Endodermal cell (in vitro differentiated cells): ENCODE results near the gene BACH2. TPM values are rescaled to one million over a fixed set of nuclear protein-coding genes. Genes with fewer than 3 reads are reported as not detected.

Experiments
- DNase-seq: peaks from one replicate; pipeline ENCODE4 v3.0.0-alpha.2; 2017
- H3K27ac ChIP-seq: 2 replicates; pipeline ENCODE4 v1.5.1; 2013; ENCODE audit warnings: mild to moderate bottlenecking, low read depth, low read length, moderate library complexity
- H3K27me3 ChIP-seq: 2 replicates; pipeline ENCODE4 v1.6.1; 2013; ENCODE audit warnings: mild to moderate bottlenecking, low read length, moderate library complexity; ENCODE audit not compliant: insufficient read depth, control insufficient read depth, poor library complexity, severe bottlenecking
- H3K36me3 ChIP-seq: 2 replicates; pipeline ENCODE4 v1.7.0; 2013; ENCODE audit warnings: mild to moderate bottlenecking, low read length, moderate library complexity; ENCODE audit not compliant: control insufficient read depth, insufficient read depth
- H3K4me1 ChIP-seq: one replicate; pipeline ENCODE4 v1.7.0; 2013; ENCODE audit warnings: low read length; ENCODE audit not compliant: control insufficient read depth, insufficient read depth
- H3K4me3 ChIP-seq: 2 replicates; pipeline ENCODE4 v1.5.1; 2013; ENCODE audit warnings: mild to moderate bottlenecking, low read length, moderate library complexity
- H3K9ac ChIP-seq: 2 replicates; pipeline ENCODE4 v1.6.1; 2013; ENCODE audit warnings: mild to moderate bottlenecking, low read length, moderate library complexity; ENCODE audit not compliant: poor library complexity, severe bottlenecking; ENCODE audit errors: extremely low read depth
- H3K9me3 ChIP-seq: 2 replicates; pipeline ENCODE4 v1.6.1; 2013; ENCODE audit warnings: mild to moderate bottlenecking, low read length, moderate library complexity; ENCODE audit not compliant: control insufficient read depth
- H3K27ac Mint-ChIP-seq: 2 replicates; pipeline ENCODE4 v1.8.0; 2020; ENCODE audit warnings: mixed read lengths
- H3K27me3 Mint-ChIP-seq: 2 replicates; pipeline ENCODE4 v1.8.0; 2021; ENCODE audit warnings: mild to moderate bottlenecking, mixed read lengths; ENCODE audit not compliant: insufficient read depth
- H3K36me3 Mint-ChIP-seq: 2 replicates; pipeline ENCODE4 v1.8.0; 2020; ENCODE audit warnings: low read depth, mixed read lengths
- H3K4me1 Mint-ChIP-seq: 2 replicates; pipeline ENCODE4 v1.8.0; 2020; ENCODE audit warnings: mixed read lengths
- H3K4me3 Mint-ChIP-seq: 2 replicates; pipeline ENCODE4 v1.8.0; 2020; ENCODE audit warnings: mild to moderate bottlenecking, moderate library complexity, mixed read lengths
- H3K9me3 Mint-ChIP-seq: 2 replicates; pipeline ENCODE4 v1.8.0; 2020; ENCODE audit warnings: mild to moderate bottlenecking, mixed read lengths
- WGBS, 2 experiments: methylation state at CpG; one replicate each; pipeline versions ENCODE4 v1.1.5 to v1.1.7; 2013; ENCODE audit warnings: missing lambda C conversion rate in 2 of 2, mixed read lengths in 1 of 2; ENCODE audit not compliant: insufficient coverage in 1 of 2, insufficient read length in 1 of 2; 5-methylcytosine and 5-hydroxymethylcytosine counted together
- total RNA-seq, 2 donors: library from RNA; stranded (reverse); fragmentation: NEBNext Ultra II Directional in 1 of 2; extraction: Animal tissue kit (Norgen Biotek cat#: 25700) in 1 of 2; gene quantifications; 2 replicates in 1 of 2; 3 replicates in 1 of 2; pipeline ENCODE4 v1.2.1, GENCODE V29; 2021
- TF ChIP-seq, protein P1 (sequence below): fragments of 200-600 bp; sonication (generic); conservative IDR thresholded peaks from 2 replicates; pipeline ENCODE4 v1.5.0; 2021; ENCODE audit warnings: antibody characterized with exemption, mild to moderate bottlenecking

Gene BACH2
- total RNA-seq, 2 donors from 2014 or later, result 11.0 to 22.3 TPM

DNA sequence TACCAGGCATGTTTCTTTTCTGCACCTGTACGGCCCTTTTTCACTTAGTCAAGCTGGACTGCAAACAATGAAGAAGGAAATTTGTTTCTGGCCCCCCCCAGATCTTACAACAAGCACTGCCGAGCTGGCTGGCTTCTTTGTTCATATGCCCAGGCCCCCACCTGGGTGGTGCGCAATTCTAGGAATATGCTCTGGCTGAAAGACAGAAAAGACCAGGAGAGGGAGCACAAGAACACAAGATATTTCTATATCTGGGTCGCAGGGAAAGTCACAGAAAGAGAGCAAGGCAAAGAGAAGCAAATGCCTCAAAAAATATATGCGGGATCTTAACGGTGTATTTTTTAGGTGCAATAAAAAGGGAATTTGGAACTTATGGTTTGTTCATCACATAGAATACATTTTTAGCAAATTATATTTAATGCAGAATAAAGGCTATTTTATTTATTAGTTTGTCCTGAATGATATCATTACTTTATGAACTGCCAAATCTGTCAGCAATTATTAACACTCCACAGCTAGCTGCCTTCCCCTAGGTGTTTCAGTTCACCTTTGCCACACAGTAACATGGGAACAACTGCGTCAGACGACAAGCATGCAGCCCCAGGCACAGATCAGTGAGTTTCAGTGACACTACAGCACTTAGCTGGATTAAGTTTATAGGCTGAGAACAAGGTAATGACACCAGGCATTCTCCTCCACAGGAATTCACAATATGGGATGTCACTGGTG is 325.9 kb downstream of the BACH2 start:
- TF ChIP-seq, protein P1, sequence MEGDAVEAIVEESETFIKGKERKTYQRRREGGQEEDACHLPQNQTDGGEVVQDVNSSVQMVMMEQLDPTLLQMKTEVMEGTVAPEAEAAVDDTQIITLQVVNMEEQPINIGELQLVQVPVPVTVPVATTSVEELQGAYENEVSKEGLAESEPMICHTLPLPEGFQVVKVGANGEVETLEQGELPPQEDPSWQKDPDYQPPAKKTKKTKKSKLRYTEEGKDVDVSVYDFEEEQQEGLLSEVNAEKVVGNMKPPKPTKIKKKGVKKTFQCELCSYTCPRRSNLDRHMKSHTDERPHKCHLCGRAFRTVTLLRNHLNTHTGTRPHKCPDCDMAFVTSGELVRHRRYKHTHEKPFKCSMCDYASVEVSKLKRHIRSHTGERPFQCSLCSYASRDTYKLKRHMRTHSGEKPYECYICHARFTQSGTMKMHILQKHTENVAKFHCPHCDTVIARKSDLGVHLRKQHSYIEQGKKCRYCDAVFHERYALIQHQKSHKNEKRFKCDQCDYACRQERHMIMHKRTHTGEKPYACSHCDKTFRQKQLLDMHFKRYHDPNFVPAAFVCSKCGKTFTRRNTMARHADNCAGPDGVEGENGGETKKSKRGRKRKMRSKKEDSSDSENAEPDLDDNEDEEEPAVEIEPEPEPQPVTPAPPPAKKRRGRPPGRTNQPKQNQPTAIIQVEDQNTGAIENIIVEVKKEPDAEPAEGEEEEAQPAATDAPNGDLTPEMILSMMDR, result peak; percentile 61
- Mint-ChIP-seq H3K4me3 (no peak overlapping the region), H3K36me3 (no peaks in the 10 kb centered on the region), H3K27ac (no peak overlapping the region), H3K4me1 (peaks cover 2% of the 10 kb centered on the region), H3K27me3 (no peaks in the 10 kb centered on the region), H3K9me3 (no peaks in the 10 kb centered on the region)
- H3K27me3 ChIP-seq, result no peaks in the 10 kb centered on the region
- DNase-seq, result peak; percentile 58
- no peaks in the 10 kb centered on the region for H3K36me3 ChIP-seq
- H3K9ac ChIP-seq, result no peak overlapping the region
- no peak overlapping the region for H3K27ac ChIP-seq
- no peaks in the 10 kb centered on the region for H3K4me1 ChIP-seq
- 81% methylated on average over 6 to 8 of the region's 8 CpGs for WGBS, 2 experiments
- H3K4me3 ChIP-seq, result no peak overlapping the region
- H3K9me3 ChIP-seq, result no peaks in the 10 kb centered on the region

DNA sequence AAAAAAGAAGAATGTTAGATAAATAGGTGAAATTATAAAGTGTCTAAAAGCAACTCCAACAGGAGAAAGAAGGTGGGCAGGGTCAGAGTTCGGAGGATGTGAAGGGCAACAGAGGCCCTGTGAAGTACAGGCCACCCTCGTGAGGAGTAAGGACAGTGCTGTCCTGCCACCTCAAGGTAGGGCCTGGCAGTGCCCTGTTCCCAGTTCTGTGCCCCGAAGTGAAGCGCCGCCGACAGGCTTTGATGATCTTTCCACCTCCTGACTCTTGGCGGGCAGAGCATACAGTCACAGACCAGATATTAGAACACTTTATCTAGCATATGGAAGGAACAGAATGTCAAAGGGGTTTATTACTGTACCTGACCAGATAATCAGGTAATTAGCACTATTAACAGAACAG is 326.6 kb downstream of the BACH2 start:
- H3K4me3 ChIP-seq, result no peak overlapping the region
- DNase-seq, result no peak
- no peaks in the 10 kb centered on the region for H3K9me3 ChIP-seq
- TF ChIP-seq, protein P1, result no peak
- H3K4me3 Mint-ChIP-seq, result no peak overlapping the region
- 88 to 95% methylated on average over 3 to 7 of the region's 7 CpGs for WGBS, 2 experiments
- no peaks in the 10 kb centered on the region for H3K27me3 Mint-ChIP-seq
- no peaks in the 10 kb centered on the region for H3K4me1 ChIP-seq
- no peaks in the 10 kb centered on the region for H3K36me3 Mint-ChIP-seq
- H3K4me1 Mint-ChIP-seq, result no peaks in the 10 kb centered on the region
- H3K27me3 ChIP-seq, result no peaks in the 10 kb centered on the region
- H3K27ac ChIP-seq, result no peak overlapping the region
- no peak overlapping the region for H3K27ac Mint-ChIP-seq
- H3K9me3 Mint-ChIP-seq, result no peaks in the 10 kb centered on the region
- no peaks in the 10 kb centered on the region for H3K36me3 ChIP-seq
- no peak overlapping the region for H3K9ac ChIP-seq

DNA sequence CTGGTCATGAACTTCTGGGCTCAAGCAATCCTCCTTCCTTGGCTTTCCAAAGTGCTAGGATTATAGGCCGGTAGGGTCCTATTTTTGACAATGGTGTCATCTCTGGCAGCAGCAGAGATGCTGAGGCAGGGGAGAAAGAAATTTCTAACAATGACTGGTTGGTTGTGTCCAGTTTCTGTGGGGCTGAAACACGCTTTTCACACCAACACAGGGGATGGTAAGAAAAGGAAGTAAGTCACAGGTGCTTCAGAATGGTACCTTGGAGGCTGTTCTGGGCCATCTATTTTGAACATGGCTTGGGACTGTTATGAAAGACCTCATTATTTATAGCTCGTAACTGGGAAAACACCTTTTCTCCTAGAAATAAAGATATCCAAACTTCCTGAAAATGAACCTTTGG is 329.7 kb downstream of the BACH2 start:
- Mint-ChIP-seq H3K9me3 (no peaks in the 10 kb centered on the region), H3K27me3 (no peaks in the 10 kb centered on the region), H3K36me3 (no peaks in the 10 kb centered on the region), H3K4me1 (no peaks in the 10 kb centered on the region), H3K27ac (no peak overlapping the region), H3K4me3 (no peak overlapping the region)
- no peaks in the 10 kb centered on the region for H3K36me3 ChIP-seq
- H3K9me3 ChIP-seq, result no peaks in the 10 kb centered on the region
- no peaks in the 10 kb centered on the region for H3K4me1 ChIP-seq
- no peak overlapping the region for H3K9ac ChIP-seq
- TF ChIP-seq, protein P1, result no peak
- no peak overlapping the region for H3K4me3 ChIP-seq
- 93 to 94% methylated on average over 2 to 3 of the region's 3 CpGs for WGBS, 2 experiments
- no peaks in the 10 kb centered on the region for H3K27me3 ChIP-seq
- no peak overlapping the region for H3K27ac ChIP-seq
- DNase-seq, result no peak
